HG03103 (cell line): ENCODE results near the gene SHISAL2A.

Experiments used
- ATAC-seq: cut with Tn5 transposase; IDR thresholded peaks from one replicate; pipeline ENCODE4 v1.9.1; 2021; ENCODE audit warnings: low read depth; ENCODE audit not compliant: unreplicated experiment

Gene SHISAL2A

GRCh38 chr1:52615489-52616042 is 17.4 kb upstream of the SHISAL2A start:
- ATAC-seq: no peak

GRCh38 chr1:52621950-52622349 is 11.0 kb upstream of the SHISAL2A start:
- no peak for ATAC-seq

- ATAC-seq: no peak
Measured at GRCh38 chr1:52623812-52624211, 9.2 kb upstream of the SHISAL2A start.

- ATAC-seq: no peak
Measured at GRCh38 chr1:52627028-52627427, 5.9 kb upstream of the SHISAL2A start.

GRCh38 chr1:52628614-52629324 is 4.2 kb upstream of the SHISAL2A start:
- no peak for ATAC-seq

- no peak for ATAC-seq
Measured at GRCh38 chr1:52629325-52629643, 3.7 kb upstream of the SHISAL2A start.

- ATAC-seq: no peak
Measured at GRCh38 chr1:52629667-52630066, 3.3 kb upstream of the SHISAL2A start.

- no peak for ATAC-seq
Measured at GRCh38 chr1:52631759-52632331, 1.1 kb upstream of the SHISAL2A start.

- ATAC-seq: no peak
Measured at GRCh38 chr1:52633291-52633754, 355 bp downstream of the SHISAL2A start.

GRCh38 chr1:52634111-52634510 is 1.1 kb downstream of the SHISAL2A start:
- no peak for ATAC-seq

GRCh38 chr1:52635321-52636089 is 2.5 kb downstream of the SHISAL2A start:
- no peak for ATAC-seq

- peak; percentile 68 for ATAC-seq
Measured at GRCh38 chr1:52636721-52637695, 4.0 kb downstream of the SHISAL2A start.

GRCh38 chr1:52637946-52638345 is 5.0 kb downstream of the SHISAL2A start:
- ATAC-seq: no peak

GRCh38 chr1:52640697-52641096 is 7.7 kb downstream of the SHISAL2A start:
- ATAC-seq: no peak

- no peak for ATAC-seq
Measured at GRCh38 chr1:52641307-52641706, 8.3 kb downstream of the SHISAL2A start.

GRCh38 chr1:52645261-52645660 is 12.3 kb downstream of the SHISAL2A start:
- no peak for ATAC-seq

- no peak for ATAC-seq
Measured at GRCh38 chr1:52651904-52652303, 18.9 kb downstream of the SHISAL2A start.

- no peak for ATAC-seq
Measured at GRCh38 chr1:52653207-52653849, 20.4 kb downstream of the SHISAL2A start.

- ATAC-seq: no peak
Measured at GRCh38 chr1:52654063-52654462, 21.1 kb downstream of the SHISAL2A start.

- ATAC-seq: no peak
Measured at GRCh38 chr1:52657702-52658101, 24.7 kb downstream of the SHISAL2A start.
